H1 (cell line): ENCODE results near the gene SLC22A31. TPM values are rescaled to one million over a fixed set of nuclear protein-coding genes. Genes with fewer than 3 reads are reported as not detected.

Source experiments
- ASH2L ChIP-seq: fragments of 200-600, 300-600 bp; sonication (generic); IDR thresholded peaks from one replicate; pipeline ENCODE4 v1.7.1; 2017; ENCODE audit warnings: low read length
- BRCA1 ChIP-seq: IDR thresholded peaks from 2 replicates; pipeline ENCODE4 v1.6.1; 2012; ENCODE audit warnings: low read depth, low read length, improper control_type of control experiment
- CBX5 ChIP-seq: fragments of 300-800, 300-1000 bp; sonication (generic); IDR thresholded peaks from 2 replicates; pipeline ENCODE4 v1.7.1; 2016; ENCODE audit warnings: antibody characterized with exemption, low read length, low read depth
- CREB1 ChIP-seq: IDR thresholded peaks from 2 replicates; pipeline ENCODE4 v1.6.1; 2012; ENCODE audit warnings: inconsistent platforms
- EGR1 ChIP-seq: IDR thresholded peaks from 2 replicates; pipeline ENCODE4 v1.6.1; 2011; ENCODE audit warnings: low read depth, low read length, borderline replicate concordance
- FOSL1 ChIP-seq: IDR thresholded peaks from 2 replicates; pipeline ENCODE4 v1.6.1; 2011; ENCODE audit warnings: mild to moderate bottlenecking, low read depth, low read length, moderate library complexity; ENCODE audit not compliant: insufficient read depth
- GABPA ChIP-seq: IDR thresholded peaks from 2 replicates; pipeline ENCODE4 v1.6.1; 2011; ENCODE audit warnings: mild to moderate bottlenecking, low read length, moderate library complexity, borderline replicate concordance; ENCODE audit not compliant: insufficient read depth
- HDAC6 ChIP-seq: IDR thresholded peaks from one replicate; pipeline ENCODE4 v1.7.1; 2012; ENCODE audit warnings: low read depth, mild to moderate bottlenecking, inconsistent platforms, low read length, moderate library complexity
- KDM4A ChIP-seq: IDR thresholded peaks from one replicate; pipeline ENCODE4 v1.7.1; 2012; ENCODE audit warnings: low read depth, mild to moderate bottlenecking, moderate library complexity, low read length, inconsistent platforms; ENCODE audit not compliant: severe bottlenecking
- POU5F1 ChIP-seq: IDR thresholded peaks from 2 replicates; pipeline ENCODE4 v1.6.1; 2011; ENCODE audit warnings: low read depth, mild to moderate bottlenecking, low read length, moderate library complexity
- RBBP5 ChIP-seq: IDR thresholded peaks from 2 replicates; pipeline ENCODE4 v1.7.1; 2012; ENCODE audit warnings: low read depth, mild to moderate bottlenecking, inconsistent platforms, low read length, moderate library complexity, borderline replicate concordance
- SIN3A ChIP-seq, 2 experiments: IDR thresholded peaks in 1 of 2; conservative IDR thresholded peaks in 1 of 2; 2 replicates each; pipeline ENCODE4 v1.6.1; 2011 to 2012; ENCODE audit warnings: low read length in 2 of 2, improper control_type of control experiment in 1 of 2, low read depth in 1 of 2, mild to moderate bottlenecking in 1 of 2
- SIRT6 ChIP-seq: IDR thresholded peaks from one replicate; pipeline ENCODE4 v1.7.1; 2012; ENCODE audit warnings: low read length, inconsistent platforms
- SP1 ChIP-seq: IDR thresholded peaks from 2 replicates; pipeline ENCODE4 v1.6.1; 2011; ENCODE audit warnings: low read depth, low read length
- SRF ChIP-seq: IDR thresholded peaks from 2 replicates; pipeline ENCODE4 v1.6.1; 2011; ENCODE audit warnings: mild to moderate bottlenecking, low read depth, low read length, moderate library complexity
- TAF1 ChIP-seq: IDR thresholded peaks from 2 replicates; pipeline ENCODE4 v1.6.1; 2011; ENCODE audit warnings: mild to moderate bottlenecking, low read depth, low read length
- TBP ChIP-seq: IDR thresholded peaks from 2 replicates; pipeline ENCODE4 v1.6.1; 2011; ENCODE audit warnings: low read depth, low read length, improper control_type of control experiment
- TEAD4 ChIP-seq: IDR thresholded peaks from 2 replicates; pipeline ENCODE4 v1.6.1; 2012; ENCODE audit warnings: low read depth, low read length, inconsistent platforms, mixed read lengths
- YY1 ChIP-seq: IDR thresholded peaks from 2 replicates; pipeline ENCODE4 v1.6.1; 2011; ENCODE audit warnings: low read depth, mild to moderate bottlenecking, low read length
- polyA plus RNA-seq, 7 experiments: library from polyadenylated mRNA; depleted of rRNA in 3 of 7; stranded (reverse) in 5 of 7; unstranded in 2 of 7; fragments of >200 nt in 5 of 7; fragments of 200-250 nt in 2 of 7; gene quantifications; 1 replicate in 5 of 7; 2 replicates in 1 of 7; 4 replicates in 1 of 7; pipeline versions ENCODE4 v1.2.1 to v1.2.3, GENCODE V29; 2011 to 2013; ENCODE audit warnings: missing spikeins in 2 of 7, mixed read lengths in 2 of 7
- total RNA-seq: library from RNA; stranded (reverse); fragmentation: NEBNext Ultra II Directional; extraction: Animal tissue kit (Norgen Biotek cat#: 25700); gene quantifications from 2 replicates; pipeline ENCODE4 v1.2.1, GENCODE V29; 2021
- TF ChIP-seq, protein P1 (sequence below): IDR thresholded peaks from 2 replicates; pipeline ENCODE4 v1.6.1; 2012; ENCODE audit warnings: inconsistent platforms
- TF ChIP-seq, protein P2 (sequence below), 3 experiments: IDR thresholded peaks; 1 replicate in 2 of 3; 2 replicates in 1 of 3; pipeline versions ENCODE4 v1.5.1 to v1.6.1; 2011; ENCODE audit warnings: low read length in 3 of 3, mild to moderate bottlenecking in 3 of 3, inconsistent platforms in 2 of 3, low read depth in 1 of 3, moderate library complexity in 1 of 3; ENCODE audit not compliant: insufficient read depth in 1 of 3; ENCODE audit errors: control extremely low read depth in 1 of 3

The SLC22A31 gene
- total and polyA plus RNA-seq, 2 of the 8 experiments (the other 6 are each of a cell fraction or from before 2014, with no cell fraction given), result 7.7 to 10.6 TPM

DNA sequence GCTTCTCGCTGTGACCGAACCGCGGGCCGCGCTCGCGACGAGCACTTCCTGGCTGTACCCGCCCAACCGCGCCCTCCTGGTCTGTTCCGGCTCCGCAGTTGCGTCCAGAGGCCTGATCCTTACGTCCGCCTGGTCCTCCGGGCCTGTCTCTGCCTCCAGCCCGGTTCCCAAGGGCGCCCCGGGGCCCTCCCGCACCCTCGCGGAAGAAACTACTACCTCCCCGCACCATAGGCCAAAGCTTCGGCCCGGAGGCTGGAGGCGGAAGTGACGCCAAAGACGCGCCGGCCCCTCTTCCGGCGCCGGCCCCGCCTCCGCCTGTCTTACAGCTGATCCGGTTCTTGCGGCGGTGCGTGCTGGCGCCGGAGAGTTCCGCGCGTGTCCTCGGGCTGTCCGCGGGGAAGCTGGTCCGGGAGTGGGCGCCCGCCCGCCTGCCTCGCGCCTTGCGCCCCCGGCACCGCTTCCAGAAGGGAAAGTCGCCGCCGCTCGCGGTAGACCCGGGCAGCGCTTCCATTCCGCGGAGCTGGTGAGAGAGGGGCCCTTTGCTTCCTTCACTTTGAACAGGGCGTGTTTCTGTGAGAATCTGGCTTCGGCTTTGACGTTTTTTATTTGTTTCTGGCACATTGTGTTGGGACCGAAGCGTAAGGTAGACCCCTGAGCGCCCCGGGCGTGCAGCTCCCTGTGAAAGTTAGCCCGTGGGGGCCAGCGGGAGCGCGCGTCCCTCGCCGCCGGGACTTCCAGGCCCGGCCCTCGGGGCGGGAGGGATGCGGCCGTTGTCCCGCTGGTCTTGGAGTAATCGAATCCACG, 17.3 kb upstream of the SLC22A31 start, which contains the start of gene ZNF778 (continued):
- TF ChIP-seq POU5F1, result no peak
- TF ChIP-seq TEAD4, result no peak
- no peak for TF ChIP-seq BRCA1
- peak; percentile 84 for TF ChIP-seq TAF1
- TF ChIP-seq CREB1, result peak; percentile 94
- TF ChIP-seq, protein P1, sequence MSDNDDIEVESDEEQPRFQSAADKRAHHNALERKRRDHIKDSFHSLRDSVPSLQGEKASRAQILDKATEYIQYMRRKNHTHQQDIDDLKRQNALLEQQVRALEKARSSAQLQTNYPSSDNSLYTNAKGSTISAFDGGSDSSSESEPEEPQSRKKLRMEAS, result peak; percentile 46
- no peak for TF ChIP-seq SIRT6
- peak; percentile 45; the same call in 1 of the 2 replicates for TF ChIP-seq SRF
- TF ChIP-seq, protein P2, sequence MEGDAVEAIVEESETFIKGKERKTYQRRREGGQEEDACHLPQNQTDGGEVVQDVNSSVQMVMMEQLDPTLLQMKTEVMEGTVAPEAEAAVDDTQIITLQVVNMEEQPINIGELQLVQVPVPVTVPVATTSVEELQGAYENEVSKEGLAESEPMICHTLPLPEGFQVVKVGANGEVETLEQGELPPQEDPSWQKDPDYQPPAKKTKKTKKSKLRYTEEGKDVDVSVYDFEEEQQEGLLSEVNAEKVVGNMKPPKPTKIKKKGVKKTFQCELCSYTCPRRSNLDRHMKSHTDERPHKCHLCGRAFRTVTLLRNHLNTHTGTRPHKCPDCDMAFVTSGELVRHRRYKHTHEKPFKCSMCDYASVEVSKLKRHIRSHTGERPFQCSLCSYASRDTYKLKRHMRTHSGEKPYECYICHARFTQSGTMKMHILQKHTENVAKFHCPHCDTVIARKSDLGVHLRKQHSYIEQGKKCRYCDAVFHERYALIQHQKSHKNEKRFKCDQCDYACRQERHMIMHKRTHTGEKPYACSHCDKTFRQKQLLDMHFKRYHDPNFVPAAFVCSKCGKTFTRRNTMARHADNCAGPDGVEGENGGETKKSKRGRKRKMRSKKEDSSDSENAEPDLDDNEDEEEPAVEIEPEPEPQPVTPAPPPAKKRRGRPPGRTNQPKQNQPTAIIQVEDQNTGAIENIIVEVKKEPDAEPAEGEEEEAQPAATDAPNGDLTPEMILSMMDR (IDR thresholded peaks at IDR 0.05; ENCODE audit: control extremely low read depth in 1 of 3, insufficient read depth in 1 of 3, low read depth in 1 of 3, low read length in 3 of 3), result no peak
- no peak for TF ChIP-seq YY1
- TF ChIP-seq SP1, result no peak
- TF ChIP-seq ASH2L, result peak; percentile 65
- TF ChIP-seq KDM4A, result peak; percentile 79
- peak; percentile 78; the same call in 1 of the 2 replicates for TF ChIP-seq RBBP5
- no peak for TF ChIP-seq CBX5
- TF ChIP-seq GABPA, result peak; percentile 96
- TF ChIP-seq TBP, result peak; percentile 71
- peak; percentile 35; the same call in 1 of the 2 replicates for TF ChIP-seq EGR1
- TF ChIP-seq SIN3A (conservative IDR thresholded peaks at IDR 0.05 in 1 of 2, IDR thresholded peaks at IDR 0.05 in 1 of 2; ENCODE audit: low read depth in 1 of 2, low read length in 2 of 2), result peak; percentile 85 to 98; a peak in 3 of 4 replicates
- TF ChIP-seq FOSL1, result no peak
- no peak for TF ChIP-seq HDAC6
